Effector memory CD8-positive, alpha-beta T cell (primary cell): ENCODE results near the gene NAPB.

Source experiments
- ATAC-seq: fragments of 150-1000 bp; cut with Tn5 transposase; replicated peaks from 2 replicates; pipeline ENCODE4 v1.10.0; 2021; ENCODE audit warnings: mild to moderate bottlenecking, moderate library complexity
- DNase-seq, 3 experiments: peaks; one replicate each; pipeline ENCODE4 v3.0.0; 2021
- H3K27ac Mint-ChIP-seq, 2 donors: one replicate each; pipeline ENCODE4 v1.8.0; 2022; ENCODE audit warnings: mild to moderate bottlenecking in 2 of 2, mixed read lengths in 2 of 2, moderate library complexity in 2 of 2
- H3K27me3 Mint-ChIP-seq, 2 donors: one replicate each; pipeline ENCODE4 v1.8.0; 2022; ENCODE audit warnings: mixed read lengths in 2 of 2
- H3K36me3 Mint-ChIP-seq: one replicate; pipeline ENCODE4 v1.8.0; 2022; ENCODE audit warnings: mild to moderate bottlenecking, moderate library complexity, mixed read lengths; ENCODE audit not compliant: insufficient read depth
- H3K4me1 Mint-ChIP-seq, 2 donors: one replicate each; pipeline ENCODE4 v1.8.0; 2022; ENCODE audit warnings: low read depth in 2 of 2, mixed read lengths in 2 of 2
- H3K4me3 Mint-ChIP-seq, 2 donors: one replicate each; pipeline ENCODE4 v1.8.0; 2022; ENCODE audit warnings: mild to moderate bottlenecking in 2 of 2, mixed read lengths in 2 of 2, moderate library complexity in 2 of 2
- H3K9me3 Mint-ChIP-seq, 2 donors: one replicate each; pipeline ENCODE4 v1.8.0; 2022; ENCODE audit warnings: mixed read lengths in 2 of 2

NAPB gene

GRCh38 chr20:23386304-23387117 lies 34.8 kb downstream of the NAPB start:
- H3K27ac Mint-ChIP-seq = no peak overlapping the region
- peaks cover 35% of the 10 kb centered on the region for H3K36me3 Mint-ChIP-seq
- peaks cover 3 to 19% of the 10 kb centered on the region in 2 donors for H3K4me1 Mint-ChIP-seq
- no peaks in the 10 kb centered on the region for H3K9me3 Mint-ChIP-seq
- no peaks in the 10 kb centered on the region for H3K27me3 Mint-ChIP-seq
- DNase-seq = no peak
- H3K4me3 Mint-ChIP-seq = no peak overlapping the region
- ATAC-seq = no peak

- H3K4me3 Mint-ChIP-seq = no peak overlapping the region
- H3K4me1 Mint-ChIP-seq = peaks cover 3 to 14% of the 10 kb centered on the region in 2 donors
- H3K9me3 Mint-ChIP-seq = no peaks in the 10 kb centered on the region
- peaks cover 54% of the 10 kb centered on the region for H3K36me3 Mint-ChIP-seq
- DNase-seq (no peak), ATAC-seq (no peak)
- H3K27me3 Mint-ChIP-seq = no peaks in the 10 kb centered on the region
- peak overlapping the region in 1 of 2 donors; percentile 57 for H3K27ac Mint-ChIP-seq
Measured at GRCh38 chr20:23381876-23382275, 39.4 kb downstream of the NAPB start.

- DNase-seq (no peak), ATAC-seq (no peak)
- Mint-ChIP-seq H3K36me3 (peaks cover 62% of the 10 kb centered on the region), H3K27me3 (no peaks in the 10 kb centered on the region), H3K9me3 (no peaks in the 10 kb centered on the region), H3K4me1 (no peaks in the 10 kb centered on the region), H3K27ac (no peak overlapping the region), H3K4me3 (no peak overlapping the region)
Measured at GRCh38 chr20:23379772-23380171, 41.5 kb downstream of the NAPB start.

- DNase-seq (no peak), ATAC-seq (no peak)
- no peaks in the 10 kb centered on the region for H3K27me3 Mint-ChIP-seq
- no peaks in the 10 kb centered on the region for H3K9me3 Mint-ChIP-seq
- no peak overlapping the region for H3K27ac Mint-ChIP-seq
- peaks cover 67% of the 10 kb centered on the region for H3K36me3 Mint-ChIP-seq
- H3K4me1 Mint-ChIP-seq = no peaks in the 10 kb centered on the region
- H3K4me3 Mint-ChIP-seq = no peak overlapping the region
Measured at GRCh38 chr20:23375827-23376226, 45.5 kb downstream of the NAPB start.

GRCh38 chr20:23374441-23374840 lies 46.8 kb downstream of the NAPB start:
- Mint-ChIP-seq H3K9me3 (no peaks in the 10 kb centered on the region), H3K36me3 (peaks cover 70% of the 10 kb centered on the region), H3K27me3 (no peaks in the 10 kb centered on the region), H3K4me1 (no peaks in the 10 kb centered on the region), H3K27ac (peak overlapping the region in 1 of 2 donors; percentile 46), H3K4me3 (no peak overlapping the region)
- DNase-seq = no peak
- no peak for ATAC-seq

GRCh38 chr20:23371496-23371895 lies 49.8 kb downstream of the NAPB start:
- H3K27me3 Mint-ChIP-seq = no peaks in the 10 kb centered on the region
- H3K9me3 Mint-ChIP-seq = no peaks in the 10 kb centered on the region
- H3K4me3 Mint-ChIP-seq = no peak overlapping the region
- no peak overlapping the region for H3K27ac Mint-ChIP-seq
- H3K4me1 Mint-ChIP-seq = peaks cover 4 to 5% of the 10 kb centered on the region in 2 donors
- peaks cover 66% of the 10 kb centered on the region for H3K36me3 Mint-ChIP-seq
- no peak for ATAC-seq
- DNase-seq = no peak

- Mint-ChIP-seq H3K4me1 (peaks cover 9 to 11% of the 10 kb centered on the region in 2 donors), H3K36me3 (peaks cover 66% of the 10 kb centered on the region), H3K4me3 (no peak overlapping the region)
Measured at GRCh38 chr20:23370873-23371272, 50.4 kb downstream of the NAPB start.

GRCh38 chr20:23370274-23370673 lies 51.0 kb downstream of the NAPB start:
- H3K36me3 Mint-ChIP-seq = peaks cover 66% of the 10 kb centered on the region
- H3K27me3 Mint-ChIP-seq = no peaks in the 10 kb centered on the region
- peaks cover 9 to 12% of the 10 kb centered on the region in 2 donors for H3K4me1 Mint-ChIP-seq
- no peaks in the 10 kb centered on the region for H3K9me3 Mint-ChIP-seq
- no peak for DNase-seq
- H3K4me3 Mint-ChIP-seq = no peak overlapping the region
- no peak overlapping the region for H3K27ac Mint-ChIP-seq
- ATAC-seq = no peak

More at GRCh38 chr20:23370873-23371272, 50.4 kb downstream of the NAPB start:
- DNase-seq = no peak
- Mint-ChIP-seq H3K27ac (no peak overlapping the region), H3K27me3 (no peaks in the 10 kb centered on the region), H3K9me3 (no peaks in the 10 kb centered on the region)
- no peak for ATAC-seq

GRCh38 chr20:23369072-23369823 lies 52.0 kb downstream of the NAPB start:
- Mint-ChIP-seq H3K27ac (peak overlapping the region; percentile 6 to 44), H3K9me3 (no peaks in the 10 kb centered on the region), H3K27me3 (no peaks in the 10 kb centered on the region), H3K4me1 (peaks cover 18 to 22% of the 10 kb centered on the region in 2 donors), H3K4me3 (no peak overlapping the region), H3K36me3 (peaks cover 70% of the 10 kb centered on the region)
- no peak for ATAC-seq
- DNase-seq = no peak

- Mint-ChIP-seq H3K4me1 (peaks cover 19 to 28% of the 10 kb centered on the region in 2 donors), H3K27me3 (no peaks in the 10 kb centered on the region), H3K4me3 (no peak overlapping the region), H3K36me3 (peaks cover 64% of the 10 kb centered on the region), H3K9me3 (no peaks in the 10 kb centered on the region), H3K27ac (peak overlapping the region in 1 of 2 donors; percentile 7)
- DNase-seq = no peak
- ATAC-seq = no peak
Measured at GRCh38 chr20:23368316-23369071, 52.8 kb downstream of the NAPB start.

GRCh38 chr20:23367770-23368169 lies 53.5 kb downstream of the NAPB start:
- DNase-seq = no peak
- Mint-ChIP-seq H3K27me3 (no peaks in the 10 kb centered on the region), H3K4me1 (peaks cover 27 to 35% of the 10 kb centered on the region in 2 donors), H3K4me3 (no peak overlapping the region), H3K9me3 (no peaks in the 10 kb centered on the region), H3K27ac (peak overlapping the region in 1 of 2 donors; percentile 7), H3K36me3 (peaks cover 63% of the 10 kb centered on the region)
- ATAC-seq = no peak

GRCh38 chr20:23366384-23366783 lies 54.9 kb downstream of the NAPB start:
- Mint-ChIP-seq H3K36me3 (peaks cover 61% of the 10 kb centered on the region), H3K4me1 (peaks cover 30 to 36% of the 10 kb centered on the region in 2 donors), H3K27ac (peak overlapping the region; percentile 88 to 91), H3K9me3 (no peaks in the 10 kb centered on the region), H3K4me3 (peak overlapping the region; percentile 49 to 72), H3K27me3 (no peaks in the 10 kb centered on the region)
- DNase-seq = no peak
- peak; percentile 7 for ATAC-seq

- H3K4me3 Mint-ChIP-seq = peak overlapping the region; percentile 72 to 73
Measured at GRCh38 chr20:23365390-23366165, 55.7 kb downstream of the NAPB start.

More at GRCh38 chr20:23365390-23366165, 55.7 kb downstream of the NAPB start:
- ATAC-seq = no peak
- peaks cover 30 to 36% of the 10 kb centered on the region in 2 donors for H3K4me1 Mint-ChIP-seq
- DNase-seq = no peak
- peaks cover 59% of the 10 kb centered on the region for H3K36me3 Mint-ChIP-seq
- H3K27ac Mint-ChIP-seq = peak overlapping the region; percentile 88 to 99
- no peaks in the 10 kb centered on the region for H3K27me3 Mint-ChIP-seq
- no peaks in the 10 kb centered on the region for H3K9me3 Mint-ChIP-seq
